ENCODE measurements around the gene CLASP2.

DNA sequence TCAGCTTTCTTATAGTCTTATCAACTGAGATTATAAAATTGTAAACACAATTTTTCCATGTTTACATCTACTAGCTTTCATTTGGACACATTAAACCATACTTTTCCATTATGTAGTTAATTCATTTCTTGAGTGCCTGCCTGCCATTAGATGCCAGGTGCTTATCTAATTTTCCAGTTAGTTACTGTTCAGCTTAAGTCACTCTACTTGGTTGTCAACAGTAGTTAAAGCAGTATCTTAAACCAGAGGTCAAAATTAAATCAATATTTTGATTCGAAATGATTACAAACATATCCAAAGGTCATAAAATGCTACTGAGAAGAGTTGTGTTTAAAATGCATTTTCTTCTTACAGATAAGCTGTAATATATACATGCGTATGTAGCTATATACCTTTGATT, 221.6 kb downstream of the CLASP2 start:
- TF ChIP-seq ZNF70 (CRISPR knock-in tag; IDR thresholded peaks at IDR 0.05), result no peak
- TF ChIP-seq ZNF8 (CRISPR knock-in tag; IDR thresholded peaks at IDR 0.05), result no peak
- TF ChIP-seq, protein P1, sequence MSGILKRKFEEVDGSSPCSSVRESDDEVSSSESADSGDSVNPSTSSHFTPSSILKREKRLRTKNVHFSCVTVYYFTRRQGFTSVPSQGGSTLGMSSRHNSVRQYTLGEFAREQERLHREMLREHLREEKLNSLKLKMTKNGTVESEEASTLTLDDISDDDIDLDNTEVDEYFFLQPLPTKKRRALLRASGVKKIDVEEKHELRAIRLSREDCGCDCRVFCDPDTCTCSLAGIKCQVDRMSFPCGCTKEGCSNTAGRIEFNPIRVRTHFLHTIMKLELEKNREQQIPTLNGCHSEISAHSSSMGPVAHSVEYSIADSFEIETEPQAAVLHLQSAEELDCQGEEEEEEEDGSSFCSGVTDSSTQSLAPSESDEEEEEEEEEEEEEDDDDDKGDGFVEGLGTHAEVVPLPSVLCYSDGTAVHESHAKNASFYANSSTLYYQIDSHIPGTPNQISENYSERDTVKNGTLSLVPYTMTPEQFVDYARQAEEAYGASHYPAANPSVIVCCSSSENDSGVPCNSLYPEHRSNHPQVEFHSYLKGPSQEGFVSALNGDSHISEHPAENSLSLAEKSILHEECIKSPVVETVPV (CRISPR knock-in tag; IDR thresholded peaks at IDR 0.05), result no peak
- TF ChIP-seq ARNTL (CRISPR knock-in tag; IDR thresholded peaks at IDR 0.05; ENCODE audit: borderline replicate concordance, low read depth), result no peak
- no peak for TF ChIP-seq SNAI2 (CRISPR knock-in tag; IDR thresholded peaks at IDR 0.05)
- TF ChIP-seq, protein P2, sequence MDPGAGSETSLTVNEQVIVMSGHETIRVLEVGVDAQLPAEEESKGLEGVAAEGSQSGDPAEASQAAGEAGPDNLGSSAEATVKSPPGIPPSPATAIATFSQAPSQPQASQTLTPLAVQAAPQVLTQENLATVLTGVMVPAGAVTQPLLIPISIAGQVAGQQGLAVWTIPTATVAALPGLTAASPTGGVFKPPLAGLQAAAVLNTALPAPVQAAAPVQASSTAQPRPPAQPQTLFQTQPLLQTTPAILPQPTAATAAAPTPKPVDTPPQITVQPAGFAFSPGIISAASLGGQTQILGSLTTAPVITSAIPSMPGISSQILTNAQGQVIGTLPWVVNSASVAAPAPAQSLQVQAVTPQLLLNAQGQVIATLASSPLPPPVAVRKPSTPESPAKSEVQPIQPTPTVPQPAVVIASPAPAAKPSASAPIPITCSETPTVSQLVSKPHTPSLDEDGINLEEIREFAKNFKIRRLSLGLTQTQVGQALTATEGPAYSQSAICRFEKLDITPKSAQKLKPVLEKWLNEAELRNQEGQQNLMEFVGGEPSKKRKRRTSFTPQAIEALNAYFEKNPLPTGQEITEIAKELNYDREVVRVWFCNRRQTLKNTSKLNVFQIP (CRISPR knock-in tag; IDR thresholded peaks at IDR 0.05; ENCODE audit: borderline replicate concordance, low read depth), result no peak
- TF ChIP-seq ZFP3 (CRISPR knock-in tag; IDR thresholded peaks at IDR 0.05), result no peak
- TF ChIP-seq CREB5 (CRISPR knock-in tag; IDR thresholded peaks at IDR 0.05; ENCODE audit: low read depth), result no peak
- TF ChIP-seq ZFP30 (CRISPR knock-in tag; IDR thresholded peaks at IDR 0.05), result no peak
- TF ChIP-seq RARB (CRISPR knock-in tag; IDR thresholded peaks at IDR 0.05), result no peak
- no peak for TF ChIP-seq PPARA (CRISPR knock-in tag; IDR thresholded peaks at IDR 0.05; ENCODE audit: borderline replicate concordance)
- TF ChIP-seq, protein P3, sequence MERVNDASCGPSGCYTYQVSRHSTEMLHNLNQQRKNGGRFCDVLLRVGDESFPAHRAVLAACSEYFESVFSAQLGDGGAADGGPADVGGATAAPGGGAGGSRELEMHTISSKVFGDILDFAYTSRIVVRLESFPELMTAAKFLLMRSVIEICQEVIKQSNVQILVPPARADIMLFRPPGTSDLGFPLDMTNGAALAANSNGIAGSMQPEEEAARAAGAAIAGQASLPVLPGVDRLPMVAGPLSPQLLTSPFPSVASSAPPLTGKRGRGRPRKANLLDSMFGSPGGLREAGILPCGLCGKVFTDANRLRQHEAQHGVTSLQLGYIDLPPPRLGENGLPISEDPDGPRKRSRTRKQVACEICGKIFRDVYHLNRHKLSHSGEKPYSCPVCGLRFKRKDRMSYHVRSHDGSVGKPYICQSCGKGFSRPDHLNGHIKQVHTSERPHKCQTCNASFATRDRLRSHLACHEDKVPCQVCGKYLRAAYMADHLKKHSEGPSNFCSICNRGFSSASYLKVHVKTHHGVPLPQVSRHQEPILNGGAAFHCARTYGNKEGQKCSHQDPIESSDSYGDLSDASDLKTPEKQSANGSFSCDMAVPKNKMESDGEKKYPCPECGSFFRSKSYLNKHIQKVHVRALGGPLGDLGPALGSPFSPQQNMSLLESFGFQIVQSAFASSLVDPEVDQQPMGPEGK (CRISPR knock-in tag; IDR thresholded peaks at IDR 0.05; ENCODE audit: borderline replicate concordance), result no peak
- TF ChIP-seq ZC3H10 (CRISPR knock-in tag; IDR thresholded peaks at IDR 0.05), result no peak

Data from SK-N-SH treated with all-trans-retinoic acid at 6 μM for 48 hours (cell line).